GM18502 (cell line): ENCODE data around the gene ARL8A.
"Not testable (repeated sequence)": the region's sequence is repeated elsewhere in the genome, so short reads cannot be mapped to it uniquely, and the experiment has no call there.

Source experiments
- ATAC-seq: cut with Tn5 transposase; IDR thresholded peaks from one replicate; pipeline ENCODE4 v1.9.1; 2021; ENCODE audit warnings: mild to moderate bottlenecking; ENCODE audit not compliant: unreplicated experiment, poor library complexity

Gene ARL8A

GRCh38 chr1:202176949-202177927 is 32.7 kb upstream of the ARL8A start:
- no peak for ATAC-seq

DNA sequence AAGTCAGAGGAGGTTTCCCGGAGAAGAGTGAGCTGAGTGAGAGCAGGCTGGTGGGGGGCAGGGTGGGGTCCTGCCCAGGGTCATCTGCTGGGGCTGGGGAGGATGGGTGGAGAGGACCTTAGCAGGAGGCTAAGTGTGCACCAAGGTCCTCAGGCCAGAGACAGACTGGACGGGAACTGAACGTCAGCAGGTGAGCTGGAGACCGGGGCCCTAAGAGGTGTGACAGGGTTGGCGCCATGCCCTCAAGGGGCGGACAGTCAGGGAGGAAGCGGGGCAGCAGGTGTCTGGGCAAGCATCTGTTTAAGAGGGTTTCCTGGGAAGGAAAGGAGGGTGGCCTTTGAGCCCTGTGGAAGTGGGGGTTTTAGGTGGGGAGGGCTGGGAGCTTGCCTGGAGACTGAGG is 29.5 kb upstream of the ARL8A start:
- ATAC-seq: no peak

DNA sequence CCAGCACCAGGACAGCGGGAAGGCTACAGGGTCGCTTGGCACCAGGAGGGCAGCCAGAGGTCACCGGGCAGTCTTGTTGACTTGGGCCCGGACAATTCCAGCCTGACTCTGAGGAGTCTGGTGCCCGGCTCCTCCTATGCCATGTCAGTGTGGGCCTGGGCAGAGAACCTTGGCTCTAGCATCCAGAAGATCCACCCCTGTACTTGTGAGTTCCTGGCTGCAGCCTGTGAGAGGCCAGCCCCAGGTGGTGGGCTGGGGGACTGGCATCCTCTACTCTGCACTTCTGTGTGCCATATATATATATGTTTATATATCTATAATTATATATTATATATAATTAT is 27.4 kb upstream of the ARL8A start:
- no peak for ATAC-seq

DNA sequence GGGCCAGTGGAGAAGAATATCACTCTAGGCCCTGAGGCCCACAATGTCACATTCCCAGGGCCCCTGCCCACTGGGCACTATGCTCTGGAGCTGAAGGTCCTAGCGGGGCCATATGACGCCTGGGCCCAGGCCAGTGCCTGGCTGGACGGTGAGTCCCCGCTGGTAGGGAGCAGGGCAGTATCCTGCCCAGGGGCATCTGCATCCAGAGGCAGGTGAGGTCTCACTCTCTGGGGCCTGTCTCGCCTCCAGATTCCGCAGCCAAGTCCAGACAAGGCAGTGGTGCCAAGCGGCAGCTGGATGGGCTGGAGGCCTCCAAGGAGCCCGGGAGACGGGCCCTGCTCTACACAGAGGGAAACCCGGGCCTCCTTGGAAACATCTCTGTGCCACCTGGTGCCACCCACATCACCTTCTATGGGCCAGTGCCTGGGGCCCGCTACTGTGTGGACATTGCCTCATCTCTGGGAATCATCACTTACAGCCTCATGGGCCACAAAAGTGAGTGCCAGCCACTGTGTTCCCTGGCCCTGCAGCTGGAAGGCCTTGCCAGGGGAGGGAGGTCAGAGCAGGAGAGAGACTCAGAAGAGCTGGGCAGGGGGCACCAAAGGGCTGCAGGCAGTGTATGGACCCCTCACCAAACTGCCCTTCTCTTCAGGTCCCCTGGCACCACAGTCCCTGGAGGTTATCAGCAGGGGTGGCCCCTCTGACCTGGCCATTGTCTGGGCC is 26.9 kb upstream of the ARL8A start:
- no peak for ATAC-seq

- ATAC-seq: no peak
Measured at GRCh38 chr1:202170726-202171125, 26.2 kb upstream of the ARL8A start.

- no peak for ATAC-seq
Measured at GRCh38 chr1:202168861-202169260, 24.3 kb upstream of the ARL8A start.

DNA sequence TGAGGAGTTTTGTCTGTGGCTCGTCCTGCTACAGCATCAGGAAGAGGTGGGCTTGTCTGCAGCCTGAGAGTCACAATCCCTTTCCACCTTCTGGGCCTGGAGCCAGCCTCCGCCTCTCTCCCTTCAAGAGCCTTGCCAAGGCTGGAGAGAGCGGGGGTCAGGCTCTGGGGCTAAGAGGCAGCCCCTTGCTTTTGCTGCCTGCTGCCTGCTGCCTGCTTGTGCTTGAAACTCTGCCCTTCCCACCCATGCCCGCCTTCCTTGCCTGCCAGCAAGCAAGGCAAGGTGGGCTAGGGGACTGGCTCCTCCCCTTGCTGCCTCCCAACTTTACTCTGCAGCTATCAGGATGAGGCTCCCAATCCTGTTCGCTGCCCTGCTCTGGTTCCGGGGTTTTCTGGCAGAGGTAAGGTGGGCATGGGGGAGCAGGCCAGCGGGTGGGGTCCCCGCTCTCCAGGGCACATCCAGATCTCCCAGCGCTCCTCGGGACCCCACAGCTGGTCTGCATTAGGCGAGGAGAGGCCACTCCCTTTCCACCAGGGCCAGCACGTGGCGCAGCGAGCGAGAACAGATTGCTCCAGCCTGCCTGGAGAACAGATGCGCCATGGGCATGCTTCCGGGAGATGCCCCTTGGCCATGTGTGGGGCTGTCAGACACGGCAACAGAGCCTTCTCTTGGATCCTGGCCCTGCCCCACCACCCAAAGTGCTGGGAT is 23.3 kb upstream of the ARL8A start:
- ATAC-seq: no peak

DNA sequence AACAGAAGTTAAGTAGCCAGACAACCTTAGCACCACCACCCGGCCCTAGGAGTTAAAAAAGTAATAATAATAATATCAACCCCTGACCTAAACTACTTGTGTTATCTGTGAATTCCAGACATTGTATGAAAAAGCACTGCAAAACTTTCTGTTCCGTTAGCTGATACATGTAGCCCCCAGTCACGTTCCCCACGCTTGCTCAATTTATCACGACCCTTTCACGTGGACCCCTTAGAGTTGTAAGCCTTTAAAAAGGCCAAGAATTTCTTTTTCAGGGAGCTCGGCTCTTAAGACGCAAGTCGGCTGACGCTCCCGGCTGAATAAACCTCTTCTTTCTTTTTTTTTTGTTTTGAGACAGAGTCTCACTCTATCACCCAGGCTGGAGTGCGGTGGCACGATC is 22.5 kb upstream of the ARL8A start:
- ATAC-seq: not testable (repeated sequence)

GRCh38 chr1:202165942-202166843 is 21.7 kb upstream of the ARL8A start:
- ATAC-seq: no peak

DNA sequence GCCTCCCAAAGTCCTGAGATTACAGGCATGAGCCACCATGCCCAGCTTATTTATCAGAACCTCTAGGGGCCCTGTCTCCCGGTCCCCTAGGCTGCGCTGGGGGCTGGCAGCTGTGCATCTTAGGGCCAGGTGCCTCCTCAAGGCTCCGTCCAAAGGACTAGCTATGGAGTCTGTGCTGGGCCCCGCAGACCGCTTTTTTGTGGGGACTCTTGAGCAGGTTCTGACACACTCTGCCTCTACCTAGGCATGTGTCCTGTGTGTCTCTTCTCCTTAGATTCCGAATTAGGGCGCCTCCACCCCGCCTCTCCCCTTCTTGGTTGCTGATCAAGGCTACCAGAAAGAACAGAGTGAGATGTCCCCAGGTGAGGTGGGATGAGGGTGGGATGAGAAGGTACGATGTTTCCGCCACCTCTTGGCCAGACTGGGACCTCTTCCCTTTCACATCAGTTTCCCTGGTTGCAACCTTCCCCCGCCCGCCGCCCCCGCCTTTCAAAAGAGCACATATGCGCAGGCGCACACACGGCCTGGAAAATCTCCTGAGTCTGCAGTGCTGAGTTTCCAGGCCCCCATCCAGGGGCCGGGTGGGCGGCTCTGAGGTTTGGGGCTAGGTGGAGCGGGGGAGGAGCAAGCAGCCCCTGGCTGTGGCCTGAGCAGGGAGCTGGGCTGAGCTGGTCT is 20.9 kb upstream of the ARL8A start:
- ATAC-seq: no peak

GRCh38 chr1:202164271-202165037 is 19.9 kb upstream of the ARL8A start:
- ATAC-seq: peak; percentile 59

DNA sequence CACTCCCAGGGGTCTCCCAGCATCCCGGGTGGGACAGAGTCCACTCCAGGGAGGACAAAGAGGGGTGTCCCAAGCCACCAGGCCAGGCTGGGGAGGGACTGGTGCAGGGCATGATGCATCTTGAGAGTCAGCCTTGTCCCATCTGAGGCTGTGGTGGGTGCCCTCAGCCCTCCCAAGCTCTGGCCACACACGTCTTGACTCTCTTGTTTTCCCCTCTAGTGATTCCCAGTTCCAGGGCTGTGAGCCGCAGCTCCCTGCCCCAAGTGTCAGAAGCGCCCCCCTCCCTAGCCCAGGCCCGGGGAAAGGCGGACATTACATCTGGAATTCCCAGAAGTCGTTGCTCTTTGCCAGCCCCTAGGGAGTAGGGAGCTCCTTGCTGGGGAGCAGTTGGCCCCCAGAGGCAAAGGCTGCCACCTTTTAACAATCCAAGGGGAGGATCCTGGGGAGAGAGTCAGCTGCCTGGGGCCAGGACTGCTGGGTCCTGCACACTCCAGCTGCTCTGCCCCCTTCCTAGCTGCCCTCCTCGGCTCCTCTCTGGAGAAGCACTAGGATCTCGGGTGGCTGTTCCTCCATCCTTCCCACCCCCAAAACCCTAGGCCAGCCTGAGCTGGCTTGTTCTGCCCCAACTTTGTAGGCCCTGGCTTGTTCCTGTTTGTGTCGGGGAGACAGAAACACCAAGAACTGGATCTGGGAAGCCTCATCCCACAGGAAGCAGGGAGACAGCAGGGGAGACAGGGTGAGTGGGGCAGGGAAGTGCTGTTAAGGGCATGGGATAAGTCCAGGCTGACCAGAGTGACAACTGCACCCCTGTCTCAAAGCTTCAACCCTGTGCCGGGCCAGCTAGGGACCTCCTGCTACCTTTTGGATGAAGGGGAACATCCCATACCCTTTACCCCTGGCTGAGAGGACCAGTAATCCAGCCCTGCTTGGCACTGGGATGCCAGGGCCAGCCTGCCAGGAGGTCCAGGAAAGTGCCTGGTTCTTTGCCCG is 19.0 kb upstream of the ARL8A start:
- no peak for ATAC-seq

GRCh38 chr1:202162418-202163280 is 18.1 kb upstream of the ARL8A start:
- no peak for ATAC-seq

DNA sequence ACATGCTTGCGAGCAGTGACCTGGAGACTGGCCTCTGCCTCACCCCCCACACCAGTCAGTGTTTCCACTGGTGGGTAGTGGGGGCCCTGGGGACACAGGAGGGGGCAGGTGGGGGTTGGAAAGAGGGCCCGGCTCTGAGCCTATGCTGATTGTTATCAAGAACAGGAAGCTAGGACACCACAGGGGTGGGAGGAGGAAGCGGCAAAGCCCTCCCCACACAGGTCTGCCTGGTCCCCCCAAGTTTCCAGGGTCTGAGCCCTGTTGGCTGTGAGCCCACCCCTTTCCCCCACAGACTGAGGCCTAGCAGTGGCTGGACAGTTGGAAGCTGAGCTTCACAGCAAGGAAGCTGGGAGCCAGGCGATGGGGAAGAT is 17.5 kb upstream of the ARL8A start:
- peak; percentile 35 for ATAC-seq

- no peak for ATAC-seq
Measured at GRCh38 chr1:202161151-202162046, 16.9 kb upstream of the ARL8A start.
